GM19372 (cell line): Measurements from ENCODE around the gene KLHL6.
"Not testable (repeated sequence)": the region's sequence is repeated elsewhere in the genome, so short reads cannot be mapped to it uniquely, and the experiment has no call there.

Source experiments
- ATAC-seq: cut with Tn5 transposase; IDR thresholded peaks from one replicate; pipeline ENCODE4 v1.9.1; 2021; ENCODE audit warnings: mild to moderate bottlenecking, low read depth, moderate library complexity; ENCODE audit not compliant: unreplicated experiment

The KLHL6 gene

DNA sequence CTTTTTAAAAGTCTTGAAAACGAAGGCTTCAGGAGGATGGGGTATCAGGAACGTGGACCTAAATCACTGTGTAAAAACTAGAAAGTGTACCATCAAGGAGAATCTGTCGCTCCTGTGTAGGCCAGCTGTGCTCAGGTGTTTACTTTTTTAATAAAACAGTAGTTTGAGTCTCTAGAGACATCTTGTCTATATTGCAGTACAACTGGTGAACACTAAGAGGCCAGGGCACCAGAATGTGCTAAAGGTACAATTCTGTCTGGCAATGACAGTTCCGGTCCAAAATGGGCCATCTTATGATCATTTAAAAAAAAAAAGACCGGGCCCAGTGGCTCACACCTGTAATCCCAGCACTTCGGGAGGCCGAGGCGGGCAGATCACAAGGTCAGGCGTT lies 65.3 kb downstream of the KLHL6 start:
- ATAC-seq: no peak

GRCh38 chr3:183489455-183490210 lies 65.9 kb downstream of the KLHL6 start:
- no peak for ATAC-seq

DNA sequence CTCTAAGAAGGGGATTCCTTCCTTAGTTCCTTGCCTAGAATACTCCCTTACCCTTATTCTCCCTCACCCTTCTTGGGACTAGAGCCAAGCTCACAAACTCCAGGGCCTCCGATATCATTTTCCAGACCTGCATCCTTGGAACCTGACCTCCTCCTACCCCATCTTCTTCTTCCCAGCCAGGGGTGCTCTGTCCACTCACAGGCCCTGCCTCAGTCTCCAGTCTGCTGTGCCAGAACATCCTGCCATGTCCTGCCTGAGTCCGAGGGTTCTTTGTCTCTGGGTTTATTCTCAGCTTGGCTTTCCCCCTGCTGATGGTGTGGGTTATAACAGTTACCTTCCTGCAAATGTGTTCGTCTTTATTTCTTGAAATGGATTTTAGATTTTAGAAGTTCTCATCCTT lies 67.2 kb downstream of the KLHL6 start:
- ATAC-seq: no peak

GRCh38 chr3:183487896-183488295 lies 67.6 kb downstream of the KLHL6 start:
- no peak for ATAC-seq

DNA sequence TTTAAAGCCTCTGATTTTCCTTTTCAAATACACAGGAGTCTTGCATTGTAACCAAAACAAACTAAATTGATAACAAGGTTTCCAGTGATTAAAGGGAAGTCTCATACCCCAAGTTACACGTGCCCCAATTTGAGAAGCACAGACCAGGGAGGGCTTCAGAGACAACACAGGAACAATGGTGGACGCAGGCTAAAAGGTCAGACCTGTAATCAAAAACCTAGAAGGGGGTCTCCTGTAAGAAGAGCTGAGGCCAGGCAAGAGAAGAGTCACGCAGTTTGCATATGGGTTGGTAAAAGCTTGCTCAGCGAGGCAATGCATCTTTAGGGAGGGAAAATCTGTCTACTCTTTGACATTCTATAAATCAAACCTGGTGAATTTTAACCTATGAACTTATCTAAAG lies 68.5 kb downstream of the KLHL6 start:
- no peak for ATAC-seq

GRCh38 chr3:183486472-183486871 lies 69.0 kb downstream of the KLHL6 start:
- no peak for ATAC-seq

- no peak for ATAC-seq
Observed at GRCh38 chr3:183485585-183485984, 69.9 kb downstream of the KLHL6 start.

DNA sequence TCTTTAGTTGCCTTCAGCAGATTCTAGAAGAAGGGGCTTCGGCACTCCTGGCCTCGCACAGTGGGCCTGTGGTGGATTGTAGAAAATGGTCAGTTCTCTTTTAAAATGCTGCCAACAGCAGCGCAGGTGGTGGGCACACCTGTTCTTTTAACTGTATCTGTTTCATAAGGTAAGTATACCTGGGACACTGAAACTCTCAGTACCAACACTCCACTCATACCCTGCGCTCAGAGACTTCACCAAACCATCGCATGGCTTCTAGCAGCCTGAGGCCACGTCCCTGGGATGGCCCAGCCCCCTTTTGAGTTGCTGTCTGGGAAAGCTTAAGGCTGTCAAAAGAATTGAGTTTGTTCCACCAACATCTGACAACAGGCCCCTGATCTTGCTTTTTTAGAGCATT lies 70.4 kb downstream of the KLHL6 start:
- ATAC-seq: no peak

DNA sequence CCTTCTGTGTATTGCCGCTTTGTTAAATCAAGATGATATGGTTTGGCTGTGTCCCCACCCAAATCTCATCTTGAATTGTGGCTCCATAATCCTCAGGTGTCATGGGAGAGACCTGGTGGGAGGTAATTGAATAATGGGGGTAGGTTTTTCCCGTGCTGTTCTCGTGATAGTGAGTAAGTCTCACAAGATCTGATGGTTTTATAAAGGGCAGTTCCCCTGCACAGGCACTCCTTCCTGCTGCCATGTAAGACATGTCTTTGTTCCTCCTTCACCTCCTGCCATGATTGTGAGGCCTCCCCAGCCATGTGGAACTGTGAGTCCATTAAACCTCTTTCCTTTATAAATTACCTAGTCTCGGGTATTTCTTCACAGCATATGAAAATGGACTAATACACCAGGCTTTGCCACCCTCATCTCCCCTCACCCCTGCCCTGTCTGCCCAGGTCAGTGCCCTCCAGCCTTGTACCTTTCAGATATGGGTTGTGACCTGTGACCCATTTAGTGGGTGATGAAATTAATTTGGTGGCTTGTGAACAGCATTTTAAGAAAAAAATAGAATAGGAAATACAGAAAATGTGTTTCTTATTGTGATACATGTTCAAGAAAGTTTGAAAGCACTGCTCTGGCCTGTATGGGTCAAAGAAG lies 71.0 kb downstream of the KLHL6 start:
- ATAC-seq: no peak

GRCh38 chr3:183481582-183481981 lies 73.9 kb downstream of the KLHL6 start:
- no peak for ATAC-seq

GRCh38 chr3:183478501-183478900 lies 77.0 kb downstream of the KLHL6 start:
- ATAC-seq: no peak

GRCh38 chr3:183477801-183478456 lies 77.6 kb downstream of the KLHL6 start:
- ATAC-seq: no peak

DNA sequence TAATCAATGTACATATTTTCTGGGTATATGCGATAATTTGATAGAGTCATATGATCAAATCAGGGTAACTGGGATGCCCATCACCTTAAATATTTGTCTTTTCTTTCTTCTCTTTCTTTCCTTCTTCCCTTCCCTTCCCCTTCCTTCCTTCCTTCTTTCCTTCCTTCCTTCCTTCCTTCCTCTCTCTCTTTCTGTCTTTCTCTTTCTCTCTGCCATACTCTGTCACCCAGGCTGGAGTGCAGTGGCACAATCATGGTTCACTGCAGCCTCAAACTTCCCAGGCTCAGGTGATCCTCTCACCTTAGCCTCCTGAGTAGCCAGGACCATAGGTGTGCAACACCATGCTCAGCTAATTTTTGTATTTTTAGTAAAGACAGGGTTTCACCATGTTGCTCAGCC lies 79.7 kb downstream of the KLHL6 start:
- not testable (repeated sequence) for ATAC-seq

GRCh38 chr3:183475016-183475763 lies 80.3 kb downstream of the KLHL6 start:
- no peak for ATAC-seq

- ATAC-seq: no peak
Observed at GRCh38 chr3:183473969-183474368, 81.5 kb downstream of the KLHL6 start.

DNA sequence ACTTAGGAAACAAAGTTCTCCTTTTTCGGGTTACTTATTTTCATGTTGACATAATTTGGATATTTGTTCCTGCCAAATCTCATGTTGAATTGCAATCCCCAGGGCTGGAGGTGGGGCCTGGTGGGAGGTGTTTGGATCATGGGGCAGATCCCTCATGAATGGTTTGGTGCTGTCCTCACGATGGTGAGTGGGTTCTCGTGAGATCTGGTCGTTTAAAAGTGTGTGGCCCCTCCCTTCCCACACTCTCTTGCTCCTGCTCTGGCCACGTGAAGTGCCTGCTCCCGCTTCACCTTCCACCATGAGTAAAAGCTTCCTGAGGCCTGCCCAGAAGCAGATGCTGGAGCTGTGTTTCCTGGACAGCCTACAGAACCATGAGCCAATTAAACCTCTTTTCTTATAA lies 83.4 kb downstream of the KLHL6 start:
- ATAC-seq: no peak

DNA sequence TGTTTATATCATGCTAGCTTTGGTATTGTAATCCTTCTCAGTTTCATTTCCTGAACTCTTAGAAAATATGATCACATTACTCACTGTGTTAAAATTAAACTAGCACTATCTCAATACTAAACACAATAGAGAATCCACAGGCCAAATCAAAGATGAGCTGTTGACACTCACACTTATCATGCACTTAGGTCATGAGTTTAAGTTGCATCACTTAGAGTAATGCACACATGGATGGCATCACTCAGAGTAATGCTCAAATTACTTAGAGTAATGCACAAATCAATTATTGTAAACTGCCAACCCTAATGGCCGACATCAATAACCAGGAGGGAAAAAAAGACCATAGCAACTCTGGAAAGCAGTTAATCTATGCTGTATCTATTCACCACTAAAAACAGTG lies 87.1 kb downstream of the KLHL6 start:
- no peak for ATAC-seq

GRCh38 chr3:183466575-183466974 lies 88.9 kb downstream of the KLHL6 start:
- ATAC-seq: no peak

DNA sequence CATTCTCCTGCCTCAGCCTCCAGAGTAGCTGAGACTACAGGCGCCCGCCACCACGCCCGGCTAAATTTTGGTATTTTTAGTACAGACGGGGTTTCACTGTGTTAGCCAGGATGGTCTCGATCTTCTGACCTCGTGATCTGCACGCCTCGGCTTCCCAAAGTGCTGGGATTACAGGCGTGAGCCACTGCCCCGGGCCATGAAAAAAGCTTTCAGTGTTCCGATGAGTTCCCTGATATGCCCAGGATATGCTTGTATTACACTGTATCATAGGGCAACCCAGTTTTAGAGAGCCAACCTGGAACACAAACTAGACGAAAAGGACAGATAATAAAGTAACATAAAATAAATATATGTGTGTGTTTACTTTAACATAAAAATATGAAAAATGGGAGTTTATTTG lies 89.8 kb downstream of the KLHL6 start:
- ATAC-seq: not testable (repeated sequence)

- ATAC-seq: no peak
Observed at GRCh38 chr3:183464480-183464879, 91.0 kb downstream of the KLHL6 start.
